ENCODE measurements around the gene HABP4. TPM values are rescaled to one million over a fixed set of nuclear protein-coding genes. Genes with fewer than 3 reads are reported as not detected.

Gene HABP4
- total RNA-seq, 1 donor from 2014 or later, result 6.6 TPM

GRCh38 chr9:96459268-96460007 lies 9.5 kb downstream of the HABP4 start:
- no peak for FAIRE-seq
- no peak for TF ChIP-seq CTCF (IDR thresholded peaks at IDR 0.05; ENCODE audit: insufficient read depth, low read length, severe bottlenecking)
- no peak overlapping the region for H3K4me3 ChIP-seq (ENCODE audit: low read depth, low read length)
- no peak for DNase-seq (ENCODE audit: low read depth)
- H3K27me3 ChIP-seq (ENCODE audit: control insufficient read depth, insufficient read depth, low read length), result no peaks in the 10 kb centered on the region
- H3K36me3 ChIP-seq (ENCODE audit: control insufficient read depth, insufficient read depth, low read length), result no peaks in the 10 kb centered on the region

- TF ChIP-seq CTCF (IDR thresholded peaks at IDR 0.05; ENCODE audit: insufficient read depth, low read length, severe bottlenecking), result no peak
- H3K36me3 ChIP-seq (ENCODE audit: control insufficient read depth, insufficient read depth, low read length), result no peaks in the 10 kb centered on the region
- no peaks in the 10 kb centered on the region for H3K27me3 ChIP-seq (ENCODE audit: control insufficient read depth, insufficient read depth, low read length)
- FAIRE-seq (no peak), DNase-seq (ENCODE audit: low read depth) (no peak)
- H3K4me3 ChIP-seq (ENCODE audit: low read depth, low read length), result no peak overlapping the region
Observed at GRCh38 chr9:96460470-96460869, 10.5 kb downstream of the HABP4 start.

- DNase-seq (ENCODE audit: low read depth) (no peak), FAIRE-seq (no peak)
- no peak overlapping the region for H3K4me3 ChIP-seq (ENCODE audit: low read depth, low read length)
- H3K27me3 ChIP-seq (ENCODE audit: control insufficient read depth, insufficient read depth, low read length), result no peaks in the 10 kb centered on the region
- no peak for TF ChIP-seq CTCF (IDR thresholded peaks at IDR 0.05; ENCODE audit: insufficient read depth, low read length, severe bottlenecking)
- no peaks in the 10 kb centered on the region for H3K36me3 ChIP-seq (ENCODE audit: control insufficient read depth, insufficient read depth, low read length)
Observed at GRCh38 chr9:96460882-96461281, 10.9 kb downstream of the HABP4 start.

GRCh38 chr9:96461336-96461735 lies 11.4 kb downstream of the HABP4 start:
- Histone ChIP-seq H3K4me3 (ENCODE audit: low read depth, low read length) (no peak overlapping the region), H3K36me3 (ENCODE audit: control insufficient read depth, insufficient read depth, low read length) (no peaks in the 10 kb centered on the region), H3K27me3 (ENCODE audit: control insufficient read depth, insufficient read depth, low read length) (no peaks in the 10 kb centered on the region)
- no peak for TF ChIP-seq CTCF (IDR thresholded peaks at IDR 0.05; ENCODE audit: insufficient read depth, low read length, severe bottlenecking)
- FAIRE-seq (no peak), DNase-seq (ENCODE audit: low read depth) (no peak)

GRCh38 chr9:96462541-96462940 lies 12.6 kb downstream of the HABP4 start:
- H3K4me3 ChIP-seq (ENCODE audit: low read depth, low read length), result no peak overlapping the region
- H3K27me3 ChIP-seq (ENCODE audit: control insufficient read depth, insufficient read depth, low read length), result no peaks in the 10 kb centered on the region
- H3K36me3 ChIP-seq (ENCODE audit: control insufficient read depth, insufficient read depth, low read length), result peaks cover 1% of the 10 kb centered on the region
- FAIRE-seq (no peak), DNase-seq (ENCODE audit: low read depth) (no peak)
- TF ChIP-seq CTCF (IDR thresholded peaks at IDR 0.05; ENCODE audit: insufficient read depth, low read length, severe bottlenecking), result no peak

GRCh38 chr9:96464426-96464825 lies 14.5 kb downstream of the HABP4 start:
- H3K36me3 ChIP-seq (ENCODE audit: control insufficient read depth, insufficient read depth, low read length), result peaks cover 1% of the 10 kb centered on the region
- no peaks in the 10 kb centered on the region for H3K27me3 ChIP-seq (ENCODE audit: control insufficient read depth, insufficient read depth, low read length)
- FAIRE-seq (no peak), DNase-seq (ENCODE audit: low read depth) (no peak)
- TF ChIP-seq CTCF (IDR thresholded peaks at IDR 0.05; ENCODE audit: insufficient read depth, low read length, severe bottlenecking), result no peak
- H3K4me3 ChIP-seq (ENCODE audit: low read depth, low read length), result no peak overlapping the region

Data from bronchial epithelial cell (primary cell).